D721Med (cell line): ENCODE data around the gene LACC1.

ENCODE experiments used
- DNase-seq: peaks from one replicate; pipeline ENCODE4 v3.0.0; 2011; ENCODE audit warnings: low spot score; ENCODE audit not compliant: insufficient read length
- FAIRE-seq: peaks from 2 replicates; lab custom pipeline; 2011; peaks lifted over from hg19 to GRCh38; lab: Jason Lieb, UNC
- TF ChIP-seq, protein P1 (sequence below): IDR thresholded peaks from 2 replicates; pipeline ENCODE4 v1.5.1; 2012; ENCODE audit warnings: mild to moderate bottlenecking, control low read depth; ENCODE audit not compliant: insufficient read depth; ENCODE audit errors: missing control alignments

Gene LACC1

DNA sequence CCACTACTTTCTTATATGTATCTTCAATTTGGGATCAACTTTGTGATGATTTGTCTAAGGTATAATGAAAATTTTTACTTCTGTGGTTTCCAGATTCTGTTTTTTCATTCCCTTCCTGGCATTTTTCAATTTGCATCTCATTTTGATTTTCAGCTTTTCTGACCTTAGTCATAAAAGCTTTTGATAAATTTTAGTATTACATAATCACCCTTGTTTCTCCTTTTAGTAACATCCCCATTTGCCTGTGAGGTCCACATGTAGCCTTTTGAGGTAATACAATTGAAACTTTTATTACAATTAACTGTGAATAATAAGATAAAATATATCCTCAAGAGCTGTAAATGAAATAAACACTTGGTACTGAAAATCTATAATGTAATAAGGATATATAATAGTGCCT is 31.2 kb downstream of the LACC1 start:
- FAIRE-seq (no peak), DNase-seq (no peak)
- TF ChIP-seq, protein P1, sequence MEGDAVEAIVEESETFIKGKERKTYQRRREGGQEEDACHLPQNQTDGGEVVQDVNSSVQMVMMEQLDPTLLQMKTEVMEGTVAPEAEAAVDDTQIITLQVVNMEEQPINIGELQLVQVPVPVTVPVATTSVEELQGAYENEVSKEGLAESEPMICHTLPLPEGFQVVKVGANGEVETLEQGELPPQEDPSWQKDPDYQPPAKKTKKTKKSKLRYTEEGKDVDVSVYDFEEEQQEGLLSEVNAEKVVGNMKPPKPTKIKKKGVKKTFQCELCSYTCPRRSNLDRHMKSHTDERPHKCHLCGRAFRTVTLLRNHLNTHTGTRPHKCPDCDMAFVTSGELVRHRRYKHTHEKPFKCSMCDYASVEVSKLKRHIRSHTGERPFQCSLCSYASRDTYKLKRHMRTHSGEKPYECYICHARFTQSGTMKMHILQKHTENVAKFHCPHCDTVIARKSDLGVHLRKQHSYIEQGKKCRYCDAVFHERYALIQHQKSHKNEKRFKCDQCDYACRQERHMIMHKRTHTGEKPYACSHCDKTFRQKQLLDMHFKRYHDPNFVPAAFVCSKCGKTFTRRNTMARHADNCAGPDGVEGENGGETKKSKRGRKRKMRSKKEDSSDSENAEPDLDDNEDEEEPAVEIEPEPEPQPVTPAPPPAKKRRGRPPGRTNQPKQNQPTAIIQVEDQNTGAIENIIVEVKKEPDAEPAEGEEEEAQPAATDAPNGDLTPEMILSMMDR: no peak

DNA sequence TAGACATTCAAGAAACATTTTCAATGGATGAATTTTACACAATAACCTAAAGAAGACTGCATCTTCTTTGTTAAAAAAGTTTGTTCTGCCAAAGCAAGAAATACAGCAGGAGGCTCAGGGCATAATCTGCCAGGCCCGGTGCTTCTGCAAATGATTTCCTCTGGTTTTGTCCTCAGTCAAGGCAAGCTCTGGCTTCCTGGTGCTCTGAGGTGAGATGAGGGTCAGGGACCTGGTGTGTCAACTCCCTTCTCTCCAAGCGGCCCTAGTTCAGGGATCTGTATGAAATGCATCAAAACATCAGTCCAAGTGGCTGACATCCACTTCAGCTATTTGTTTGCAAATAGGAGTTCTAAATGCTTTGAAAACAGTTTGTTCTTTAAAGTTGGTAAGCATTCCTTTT is 31.6 kb downstream of the LACC1 start:
- FAIRE-seq (no peak), DNase-seq (no peak)
- TF ChIP-seq, protein P1: no peak

DNA sequence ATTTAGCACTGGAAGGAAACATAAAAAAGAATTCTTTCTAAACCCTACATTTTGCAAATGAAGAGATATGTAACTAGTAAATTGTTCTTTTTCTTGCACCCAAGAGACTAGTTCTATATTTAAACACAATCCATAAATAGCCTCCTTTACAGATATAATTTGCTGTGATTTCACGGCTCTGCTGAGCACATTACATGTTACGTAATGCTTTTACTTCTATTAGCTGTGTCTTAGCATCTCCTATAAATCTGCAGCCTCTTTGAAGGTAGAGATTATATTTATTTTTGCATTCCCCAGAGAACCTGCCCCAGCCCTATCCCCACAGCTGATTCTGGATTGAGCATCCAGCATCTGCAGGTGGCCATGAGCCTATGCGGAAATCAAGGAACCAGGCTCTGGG is 32.2 kb downstream of the LACC1 start:
- TF ChIP-seq, protein P1: no peak
- FAIRE-seq (no peak), DNase-seq (no peak)

DNA sequence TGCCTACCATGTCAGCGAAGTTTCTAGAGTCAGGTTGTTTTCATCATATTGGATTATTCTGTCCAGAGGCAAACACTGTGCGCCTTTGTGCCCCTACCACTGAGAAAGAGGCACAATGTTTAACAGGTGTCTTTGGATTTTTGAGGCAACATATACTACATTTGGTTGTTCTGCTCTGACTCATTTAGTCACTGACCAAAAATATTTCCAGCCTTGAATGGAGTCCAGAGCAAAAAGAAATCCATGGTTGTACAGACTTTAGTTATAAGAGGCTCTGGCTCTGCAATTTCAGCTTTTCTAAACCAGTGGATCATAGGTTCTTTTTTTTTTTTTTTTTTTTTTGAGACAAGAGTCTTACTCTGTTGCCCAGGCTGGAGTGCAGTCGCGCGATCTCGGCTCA is 35.7 kb downstream of the LACC1 start:
- TF ChIP-seq, protein P1: no peak
- DNase-seq: no peak
- no peak for FAIRE-seq

DNA sequence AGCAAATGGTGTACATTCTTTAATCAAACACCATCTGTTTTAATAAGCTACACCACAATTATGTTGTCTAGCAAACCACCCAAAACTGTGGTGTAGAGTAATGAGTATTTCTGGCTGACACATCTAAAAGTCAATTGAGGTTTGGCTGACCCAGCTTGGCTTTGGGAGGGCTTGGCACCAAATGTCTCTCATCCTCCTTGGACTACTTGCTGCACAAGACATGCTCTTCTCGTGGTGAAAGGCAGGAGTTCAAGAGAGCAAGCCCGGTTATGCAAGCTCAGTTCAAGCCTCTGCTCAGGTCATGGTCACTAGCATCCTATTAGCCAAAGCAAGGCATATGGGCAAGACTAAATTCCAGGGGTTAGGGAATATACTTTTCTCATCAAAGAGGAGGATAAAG is 37.1 kb downstream of the LACC1 start:
- FAIRE-seq: no peak
- DNase-seq: no peak
- TF ChIP-seq, protein P1: no peak

DNA sequence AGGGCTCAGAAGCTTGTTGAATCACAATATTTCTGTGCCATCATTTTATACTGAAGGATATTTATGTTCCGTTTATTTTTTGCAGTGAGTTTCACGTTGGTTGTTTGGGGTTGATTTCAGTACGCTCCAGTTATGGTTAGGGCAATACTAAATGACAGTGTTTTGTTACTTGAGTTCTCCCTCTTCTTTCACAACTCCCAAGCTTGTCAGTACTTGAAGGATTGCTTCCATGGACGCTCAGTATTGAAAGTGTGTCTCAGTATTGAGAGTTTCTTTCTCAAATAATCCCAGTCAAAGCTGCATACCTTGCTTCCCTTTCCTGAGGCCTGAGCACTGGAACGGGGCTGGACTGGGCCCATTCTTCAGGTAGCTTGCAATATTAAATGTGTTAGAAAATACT is 38.9 kb downstream of the LACC1 start:
- DNase-seq (no peak), FAIRE-seq (no peak)
- TF ChIP-seq, protein P1: no peak

DNA sequence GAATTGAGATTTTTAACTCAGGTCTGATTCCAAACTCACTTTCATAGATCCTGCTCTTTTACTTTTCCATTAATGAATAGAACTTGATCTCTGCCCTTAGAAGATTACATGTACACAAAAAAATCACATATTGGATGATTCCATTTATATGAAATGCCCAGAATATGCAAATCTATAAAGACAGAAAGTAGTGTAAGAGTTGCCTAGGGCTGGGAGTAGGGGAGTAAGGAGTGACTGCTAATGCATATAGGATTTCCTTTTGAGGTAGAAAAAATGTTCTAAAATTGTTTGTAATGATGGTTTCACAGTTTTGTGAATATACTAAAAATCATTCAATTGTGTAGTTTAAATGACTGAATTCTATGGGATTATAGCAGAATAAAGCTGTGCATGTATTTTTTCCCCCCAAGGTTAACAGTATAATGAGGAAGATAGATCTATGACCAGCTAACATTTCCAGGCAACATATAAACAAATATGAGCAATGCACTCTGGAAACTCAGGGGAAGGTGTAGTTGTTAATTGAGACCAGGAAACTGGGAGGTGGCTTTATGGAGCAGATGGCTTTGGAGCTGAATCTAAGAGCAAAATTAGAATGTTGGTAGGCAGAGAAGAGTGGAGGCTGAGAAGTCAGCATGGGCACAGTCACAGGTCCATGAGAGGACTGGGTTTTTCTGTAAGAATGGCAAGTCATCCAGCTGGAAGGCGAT is 41.4 kb downstream of the LACC1 start:
- FAIRE-seq: no peak
- TF ChIP-seq, protein P1: no peak
- DNase-seq: no peak
